K562 (cell line): ENCODE data around the gene THBS1. TPM values are rescaled to one million over a fixed set of nuclear protein-coding genes. Genes with fewer than 3 reads are reported as not detected.

ENCODE experiments used
- ATAC-seq: fragments of 200-7000 bp; cut with Tn5 transposase; 3 replicates; pipeline ENCODE4 v1.9.1; 2020; ENCODE audit warnings: moderate library complexity
- BruUV-seq: library from RNA; stranded (reverse); fragments of 400-500 nt; replicated peaks from 2 replicates; lab custom pipeline; 2021; lab: Mats Ljungman, UMichigan
- CTCF ChIA-PET: fragments of 300-600 bp; formaldehyde crosslinking; extraction: SDS; loops from one replicate; lab custom pipeline; 2021; ENCODE audit warnings: low intra/inter-chr PET ratio; lab: Yijun Ruan, JAX
- POLR2A ChIA-PET: fragments of 300-600, 350-650 bp; sonication (Branson Sonifier 250); formaldehyde crosslinking; extraction: SDS; loops from one replicate; lab custom pipeline; 2021; ENCODE audit warnings: antibody characterized with exemption, inconsistent platforms; lab: Yijun Ruan, JAX
- DNase-seq, 4 experiments: peaks; one replicate each; pipeline versions ENCODE4 v3.0.0 to v3.0.0-alpha.2; 2011 to 2018; ENCODE audit warnings: low spot score in 3 of 4, mixed read lengths in 3 of 4; ENCODE audit errors: extremely low read depth in 1 of 4
- FAIRE-seq: peaks from 2 replicates; lab custom pipeline; 2011; peaks lifted over from hg19 to GRCh38; lab: Jason Lieb, UNC
- H2AFZ ChIP-seq: 2 replicates; pipeline ENCODE4 v1.6.0; 2011; ENCODE audit warnings: low read depth, low read length, control low read depth, inconsistent platforms
- H3K27ac ChIP-seq: fragments of 200-600 bp; 3 replicates; pipeline ENCODE4 v1.8.0; 2011; ENCODE audit warnings: low read depth, mild to moderate bottlenecking, control low read depth, inconsistent platforms, low read length, moderate library complexity, mixed read lengths; ENCODE audit errors: extremely low read depth
- H3K27me3 ChIP-seq, 2 experiments: fragments of 300-600 bp in 1 of 2; 2 replicates in 1 of 2; 3 replicates in 1 of 2; pipeline versions ENCODE4 v1.6.0 to v1.8.0; 2011; ENCODE audit warnings: inconsistent platforms in 2 of 2, low read length in 2 of 2, mild to moderate bottlenecking in 1 of 2, mixed read lengths in 1 of 2, moderate library complexity in 1 of 2; ENCODE audit not compliant: control insufficient read depth in 2 of 2, insufficient read depth in 2 of 2
- H3K36me3 ChIP-seq: fragments of 300-600 bp; 3 replicates; pipeline ENCODE4 v1.8.0; 2011; ENCODE audit warnings: mild to moderate bottlenecking, low read length, inconsistent platforms; ENCODE audit not compliant: control insufficient read depth, insufficient read depth
- H3K4me1 ChIP-seq, 2 experiments: fragments of 200-600 bp in 1 of 2; replicated peaks in 1 of 2; 2 replicates in 1 of 2; 3 replicates in 1 of 2; pipeline versions ENCODE4 v1.5.1 to v1.8.0; 2011; ENCODE audit warnings: inconsistent platforms in 2 of 2, low read length in 2 of 2, mild to moderate bottlenecking in 1 of 2, mixed read lengths in 1 of 2, moderate library complexity in 1 of 2; ENCODE audit not compliant: control insufficient read depth in 2 of 2, insufficient read depth in 2 of 2
- H3K4me2 ChIP-seq: 2 replicates; pipeline ENCODE4 v1.6.1; 2011; ENCODE audit warnings: low read length, control low read depth, inconsistent platforms, mixed read lengths; ENCODE audit not compliant: insufficient read depth
- H3K4me3 ChIP-seq: fragments of 200-600 bp; sonication (generic), shearing (Covaris generic); 2 replicates; pipeline ENCODE4 v1.5.1; 2016; ENCODE audit warnings: control low read depth, inconsistent platforms
- H3K79me2 ChIP-seq: fragments of 200-600 bp; 3 replicates; pipeline ENCODE4 v1.8.0; 2011; ENCODE audit warnings: low read length, inconsistent platforms; ENCODE audit not compliant: control insufficient read depth, insufficient read depth
- H3K9ac ChIP-seq, 2 experiments: 2 replicates each; pipeline versions ENCODE4 v1.6.0 to v1.6.1; 2011; ENCODE audit warnings: low read depth in 2 of 2, low read length in 2 of 2, control low read depth in 1 of 2, inconsistent platforms in 1 of 2, mild to moderate bottlenecking in 1 of 2, mixed read lengths in 1 of 2; ENCODE audit not compliant: insufficient read depth in 1 of 2
- H3K9me1 ChIP-seq: one replicate; pipeline ENCODE4 v1.6.0; 2011; ENCODE audit warnings: inconsistent platforms, mild to moderate bottlenecking, low read length, moderate library complexity; ENCODE audit not compliant: control insufficient read depth, insufficient read depth
- H3K9me3 ChIP-seq: replicated peaks from 2 replicates; pipeline ENCODE4 v1.5.1; 2011; ENCODE audit warnings: low read depth, low read length, inconsistent platforms; ENCODE audit not compliant: control insufficient read depth, insufficient read depth
- H4K20me1 ChIP-seq: replicated peaks from 2 replicates; pipeline ENCODE4 v1.6.1; 2011; ENCODE audit warnings: low read length, inconsistent platforms, mixed read lengths; ENCODE audit not compliant: control insufficient read depth, insufficient read depth
- CXXC5 ChIP-seq: fragments of 250-450 bp; sonication (Bioruptor Pico); IDR thresholded peaks from 2 replicates; pipeline ENCODE4 v1.8.0; 2022; ENCODE audit warnings: inconsistent platforms, mild to moderate bottlenecking, moderate library complexity
- SMARCC2 ChIP-seq: fragments of 450-650 bp; IDR thresholded peaks from 2 replicates; pipeline ENCODE4 v1.6.1; 2017; ENCODE audit warnings: antibody characterized with exemption, moderate library complexity, mild to moderate bottlenecking, low read depth
- ZFX ChIP-seq: sonication (generic); formaldehyde crosslinking; IDR thresholded peaks from 2 replicates; pipeline ENCODE4 v1.8.0; 2022; ENCODE audit warnings: mild to moderate bottlenecking, missing genetic modification reagents, moderate library complexity
- WGBS: fragments of 100-300 bp; shearing (Covaris generic); methylation state at CpG from one replicate; pipeline ENCODE4 v1.1.6; 2016; ENCODE audit warnings: low coverage, mixed read lengths; ENCODE audit not compliant: insufficient coverage; ENCODE audit errors: missing lambda C conversion rate; 5-methylcytosine and 5-hydroxymethylcytosine counted together
- in situ Hi-C: fragments of 300-500 bp; cut with MboI; formaldehyde crosslinking; loops from 4 replicates; pipeline ENCODE4 v1.15.0; 2018; ENCODE audit warnings: inconsistent platforms, mixed read lengths
- intact Hi-C: fragments of 100-400 bp; cut with micrococcal nuclease; formaldehyde crosslinking; loops from 2 replicates; pipeline ENCODE4 v1.14.2; 2022
- polyA plus RNA-seq, 8 experiments: library from polyadenylated mRNA; depleted of rRNA in 4 of 8; stranded (reverse) in 5 of 8; unstranded in 3 of 8; fragments of >200 nt; fragmentation: Nextera tagmentation in 2 of 8; fragmentation: Illumina TruSeq in 1 of 8; extraction: Ambion mirVana in 2 of 8; extraction: Trizol in 1 of 8; gene quantifications; 2 replicates each; pipeline versions ENCODE4 v1.2.1 to v1.2.3, GENCODE V29; 2011 to 2014; ENCODE audit warnings: inconsistent platforms in 1 of 8, missing spikeins in 1 of 8
- total RNA-seq, 7 experiments: library from RNA; depleted of rRNA in 6 of 7; stranded (reverse); fragments of >200 nt in 6 of 7; fragmentation: Illumina TruSeq in 2 of 7; extraction: Trizol in 2 of 7; gene quantifications; 2 replicates each; pipeline versions ENCODE4 v1.2.1 to v1.2.3, GENCODE V29; 2011 to 2021; ENCODE audit warnings: low replicate concordance in 1 of 7

Gene THBS1
- total and polyA plus RNA-seq, 9 of the 15 experiments (the other 6 are each of a cell fraction or from before 2014, with no cell fraction given), result 0.04 to 1.3 (median 0.40) TPM

DNA sequence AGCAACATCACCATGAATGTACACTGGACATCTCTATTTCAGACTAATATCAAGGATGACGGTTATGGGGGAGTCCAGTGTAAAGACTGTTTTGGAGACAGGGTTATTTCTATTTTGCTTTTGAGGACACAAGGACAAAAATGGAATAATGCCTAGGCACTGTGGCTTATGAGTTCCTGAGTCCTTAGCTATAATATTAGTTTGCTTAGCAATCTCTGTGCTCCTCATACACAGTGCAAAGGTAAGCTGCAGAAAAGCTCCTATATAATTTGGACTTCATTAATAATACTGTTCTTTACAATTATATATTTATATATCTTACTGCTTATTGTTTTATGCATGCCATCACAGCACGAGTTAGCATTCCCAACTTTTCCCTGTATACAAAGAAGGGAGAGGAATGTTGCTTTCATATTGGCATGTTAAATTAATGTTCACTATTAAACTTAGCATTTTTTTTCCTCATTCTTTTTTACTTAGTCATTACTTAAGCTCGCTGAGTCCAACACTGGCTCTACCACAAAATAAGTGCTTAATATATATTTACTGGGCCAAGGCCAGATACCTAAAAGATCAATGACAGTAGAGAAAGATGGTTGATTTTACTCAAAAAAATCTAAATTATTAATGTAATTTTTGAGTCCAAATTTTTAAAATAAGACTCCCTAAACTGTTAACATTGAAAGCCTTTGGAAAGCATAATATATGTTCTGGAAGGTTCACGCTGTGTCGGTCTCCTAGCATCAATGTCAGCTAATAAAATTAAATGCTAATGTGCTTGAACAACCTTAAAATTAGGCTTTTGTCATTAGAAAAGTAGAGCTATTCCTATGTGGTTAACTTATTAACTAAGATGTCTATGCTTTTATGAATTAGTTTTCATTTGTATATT, 13.8 kb downstream of the THBS1 start:
- CTCF ChIA-PET, result no interaction called here
- Histone ChIP-seq H2AFZ (no peak overlapping the region), H3K79me2 (no peaks in the 10 kb centered on the region), H3K36me3 (no peaks in the 10 kb centered on the region), H3K27ac (no peak overlapping the region), H3K9me1 (no peaks in the 10 kb centered on the region), H3K4me1 (no peaks in the 10 kb centered on the region), H3K9me3 (no peaks in the 10 kb centered on the region), H3K4me3 (no peak overlapping the region), H3K9ac (no peak overlapping the region), H4K20me1 (no peaks in the 10 kb centered on the region), H3K4me2 (no peak overlapping the region), H3K27me3 (peaks cover 21 to 28% of the 10 kb centered on the region in 2 experiments)
- 1% methylated on average over 5 of the region's 5 CpGs for WGBS
- TF ChIP-seq ZFX (CRISPR knock-in tag) (no peak), SMARCC2 (no peak), CXXC5 (CRISPR knock-in tag) (no peak)
- ATAC-seq (no peak), DNase-seq (no peak), FAIRE-seq (no peak)
- in situ Hi-C loops, result loop anchor here (25.0 kb wide), 1 partner anchor 782 kb away; no protein-coding TSS in a partner anchor
- intact Hi-C loops, result no loop called here
- POLR2A ChIA-PET, result interaction anchor here (0.6 kb wide), 2 partner anchors 165 to 438 kb away, joined by 3 to 4 read pairs; no protein-coding TSS in a partner anchor
- BruUV-seq, result no TSS peak
